ENCODE data around the gene TADA2A. TPM values are rescaled to one million over a fixed set of nuclear protein-coding genes. Genes with fewer than 3 reads are reported as not detected.

The TADA2A gene
- polyA plus RNA-seq, 1 experiment: 13.6 TPM

GRCh38 chr17:37502009-37502936 is 95.6 kb downstream of the TADA2A start:
- ChIA-PET POLR2A (no interaction called here), CTCF (no interaction called here)
- Histone ChIP-seq H3K36me3 (ENCODE audit: control insufficient read depth, insufficient read depth, low read length) (peaks cover 5% of the 10 kb centered on the region), H3K27me3 (ENCODE audit: control insufficient read depth, insufficient read depth, low read length) (no peaks in the 10 kb centered on the region), H3K4me3 (ENCODE audit: low read depth, low read length) (no peak overlapping the region)
- no peak for TF ChIP-seq CTCF (IDR thresholded peaks at IDR 0.05; ENCODE audit: insufficient read depth, low read depth, low read length)
- no peak for DNase-seq (ENCODE audit: low read depth)

- CTCF ChIA-PET: no interaction called here
- peaks cover 6% of the 10 kb centered on the region for H3K36me3 ChIP-seq (ENCODE audit: control insufficient read depth, insufficient read depth, low read length)
- no peak overlapping the region for H3K4me3 ChIP-seq (ENCODE audit: low read depth, low read length)
- no peak for DNase-seq (ENCODE audit: low read depth)
- TF ChIP-seq CTCF (IDR thresholded peaks at IDR 0.05; ENCODE audit: insufficient read depth, low read depth, low read length): no peak
- H3K27me3 ChIP-seq (ENCODE audit: control insufficient read depth, insufficient read depth, low read length): no peaks in the 10 kb centered on the region
- POLR2A ChIA-PET: no interaction called here
Measured at GRCh38 chr17:37503148-37503547, 96.5 kb downstream of the TADA2A start.

GRCh38 chr17:37505333-37505732 is 98.6 kb downstream of the TADA2A start:
- H3K4me3 ChIP-seq (ENCODE audit: low read depth, low read length): no peak overlapping the region
- TF ChIP-seq CTCF (IDR thresholded peaks at IDR 0.05; ENCODE audit: insufficient read depth, low read depth, low read length): no peak
- CTCF ChIA-PET: interaction anchor here (0.6 to 1.3 kb wide), 5 partner anchors 11 to 132 kb away, joined by 3 to 4 read pairs (median 4); no protein-coding TSS in a partner anchor
- H3K36me3 ChIP-seq (ENCODE audit: control insufficient read depth, insufficient read depth, low read length): peaks cover 9% of the 10 kb centered on the region
- no peak for DNase-seq (ENCODE audit: low read depth)
- H3K27me3 ChIP-seq (ENCODE audit: control insufficient read depth, insufficient read depth, low read length): no peaks in the 10 kb centered on the region
- POLR2A ChIA-PET: no interaction called here

- peak; percentile 56 for TF ChIP-seq CTCF (IDR thresholded peaks at IDR 0.05; ENCODE audit: insufficient read depth, low read depth, low read length)
- H3K4me3 ChIP-seq (ENCODE audit: low read depth, low read length): no peak overlapping the region
- ChIA-PET POLR2A (no interaction called here), CTCF (interaction anchor here (0.8 to 1.3 kb wide), 3 partner anchors 24 to 110 kb away, joined by 3 to 4 read pairs (median 3); no protein-coding TSS in a partner anchor)
- DNase-seq (ENCODE audit: low read depth): no peak
- H3K36me3 ChIP-seq (ENCODE audit: control insufficient read depth, insufficient read depth, low read length): peaks cover 8% of the 10 kb centered on the region
- no peaks in the 10 kb centered on the region for H3K27me3 ChIP-seq (ENCODE audit: control insufficient read depth, insufficient read depth, low read length)
Measured at GRCh38 chr17:37506678-37507077, 100.0 kb downstream of the TADA2A start.

- DNase-seq (ENCODE audit: low read depth): no peak
- TF ChIP-seq CTCF (IDR thresholded peaks at IDR 0.05; ENCODE audit: insufficient read depth, low read depth, low read length): no peak
- ChIA-PET POLR2A (no interaction called here), CTCF (interaction anchor here (0.8 to 1.3 kb wide), 4 partner anchors 9 to 110 kb away, joined by 3 to 4 read pairs (median 3); no protein-coding TSS in a partner anchor)
- H3K36me3 ChIP-seq (ENCODE audit: control insufficient read depth, insufficient read depth, low read length): peaks cover 9% of the 10 kb centered on the region
- no peak overlapping the region for H3K4me3 ChIP-seq (ENCODE audit: low read depth, low read length)
- no peaks in the 10 kb centered on the region for H3K27me3 ChIP-seq (ENCODE audit: control insufficient read depth, insufficient read depth, low read length)
Measured at GRCh38 chr17:37507111-37507510, 100.4 kb downstream of the TADA2A start.
